ENCODE data around the gene TMEM132D.

The TMEM132D gene

GRCh38 chr12:129615001-129615400 lies 288.8 kb downstream of the TMEM132D start:
- TF ChIP-seq, protein P1, sequence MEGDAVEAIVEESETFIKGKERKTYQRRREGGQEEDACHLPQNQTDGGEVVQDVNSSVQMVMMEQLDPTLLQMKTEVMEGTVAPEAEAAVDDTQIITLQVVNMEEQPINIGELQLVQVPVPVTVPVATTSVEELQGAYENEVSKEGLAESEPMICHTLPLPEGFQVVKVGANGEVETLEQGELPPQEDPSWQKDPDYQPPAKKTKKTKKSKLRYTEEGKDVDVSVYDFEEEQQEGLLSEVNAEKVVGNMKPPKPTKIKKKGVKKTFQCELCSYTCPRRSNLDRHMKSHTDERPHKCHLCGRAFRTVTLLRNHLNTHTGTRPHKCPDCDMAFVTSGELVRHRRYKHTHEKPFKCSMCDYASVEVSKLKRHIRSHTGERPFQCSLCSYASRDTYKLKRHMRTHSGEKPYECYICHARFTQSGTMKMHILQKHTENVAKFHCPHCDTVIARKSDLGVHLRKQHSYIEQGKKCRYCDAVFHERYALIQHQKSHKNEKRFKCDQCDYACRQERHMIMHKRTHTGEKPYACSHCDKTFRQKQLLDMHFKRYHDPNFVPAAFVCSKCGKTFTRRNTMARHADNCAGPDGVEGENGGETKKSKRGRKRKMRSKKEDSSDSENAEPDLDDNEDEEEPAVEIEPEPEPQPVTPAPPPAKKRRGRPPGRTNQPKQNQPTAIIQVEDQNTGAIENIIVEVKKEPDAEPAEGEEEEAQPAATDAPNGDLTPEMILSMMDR (IDR thresholded peaks at IDR 0.05; ENCODE audit: insufficient read depth, low read length, poor library complexity, severe bottlenecking) = no peak
- Histone ChIP-seq H3K27me3 (replicated peaks; ENCODE audit: control insufficient read depth, insufficient read depth, low read length) (no peaks in the 10 kb centered on the region), H3K36me3 (ENCODE audit: control insufficient read depth, insufficient read depth, low read length) (no peaks in the 10 kb centered on the region), H3K4me3 (replicated peaks; ENCODE audit: low read depth, low read length) (no peak overlapping the region)
- DNase-seq (ENCODE audit: extremely low read depth, insufficient read length) = no peak

GRCh38 chr12:129614221-129614885 lies 289.5 kb downstream of the TMEM132D start:
- DNase-seq (ENCODE audit: extremely low read depth, insufficient read length) = no peak
- TF ChIP-seq, protein P1 (IDR thresholded peaks at IDR 0.05; ENCODE audit: insufficient read depth, low read length, poor library complexity, severe bottlenecking) = no peak
- Histone ChIP-seq H3K27me3 (replicated peaks; ENCODE audit: control insufficient read depth, insufficient read depth, low read length) (no peaks in the 10 kb centered on the region), H3K36me3 (ENCODE audit: control insufficient read depth, insufficient read depth, low read length) (no peaks in the 10 kb centered on the region), H3K4me3 (replicated peaks; ENCODE audit: low read depth, low read length) (no peak overlapping the region)

GRCh38 chr12:129613314-129613713 lies 290.5 kb downstream of the TMEM132D start:
- TF ChIP-seq, protein P1 (IDR thresholded peaks at IDR 0.05; ENCODE audit: insufficient read depth, low read length, poor library complexity, severe bottlenecking) = no peak
- H3K27me3 ChIP-seq (replicated peaks; ENCODE audit: control insufficient read depth, insufficient read depth, low read length) = no peaks in the 10 kb centered on the region
- H3K36me3 ChIP-seq (ENCODE audit: control insufficient read depth, insufficient read depth, low read length) = no peaks in the 10 kb centered on the region
- no peak for DNase-seq (ENCODE audit: extremely low read depth, insufficient read length)
- no peak overlapping the region for H3K4me3 ChIP-seq (replicated peaks; ENCODE audit: low read depth, low read length)

GRCh38 chr12:129610601-129611120 lies 293.2 kb downstream of the TMEM132D start:
- Histone ChIP-seq H3K36me3 (ENCODE audit: control insufficient read depth, insufficient read depth, low read length) (no peaks in the 10 kb centered on the region), H3K27me3 (replicated peaks; ENCODE audit: control insufficient read depth, insufficient read depth, low read length) (no peaks in the 10 kb centered on the region), H3K4me3 (replicated peaks; ENCODE audit: low read depth, low read length) (no peak overlapping the region)
- DNase-seq (ENCODE audit: extremely low read depth, insufficient read length) = no peak
- TF ChIP-seq, protein P1 (IDR thresholded peaks at IDR 0.05; ENCODE audit: insufficient read depth, low read length, poor library complexity, severe bottlenecking) = no peak

- TF ChIP-seq, protein P1 (IDR thresholded peaks at IDR 0.05; ENCODE audit: insufficient read depth, low read length, poor library complexity, severe bottlenecking) = no peak
- H3K4me3 ChIP-seq (replicated peaks; ENCODE audit: low read depth, low read length) = no peak overlapping the region
- DNase-seq (ENCODE audit: extremely low read depth, insufficient read length) = no peak
- no peaks in the 10 kb centered on the region for H3K27me3 ChIP-seq (replicated peaks; ENCODE audit: control insufficient read depth, insufficient read depth, low read length)
- H3K36me3 ChIP-seq (ENCODE audit: control insufficient read depth, insufficient read depth, low read length) = no peaks in the 10 kb centered on the region
These were observed 296.1 kb downstream of the TMEM132D start for GRCh38 chr12:129607756-129608155.

All from GM06990 (cell line).